DND-41 (cell line): ENCODE data around the gene CEACAM19.

Experiments used
- EZH2 ChIP-seq: IDR thresholded peaks from 3 replicates; pipeline ENCODE4 v1.6.1; 2012; ENCODE audit warnings: borderline replicate concordance, low read depth, mild to moderate bottlenecking, moderate library complexity, low read length, inconsistent platforms; ENCODE audit not compliant: severe bottlenecking
- TF ChIP-seq, protein P1 (sequence below): IDR thresholded peaks from 2 replicates; pipeline ENCODE4 v1.5.1; 2012; ENCODE audit warnings: borderline replicate concordance, low read length, moderate library complexity, mild to moderate bottlenecking; ENCODE audit not compliant: poor library complexity, severe bottlenecking; ENCODE audit errors: extremely low read depth

DNA sequence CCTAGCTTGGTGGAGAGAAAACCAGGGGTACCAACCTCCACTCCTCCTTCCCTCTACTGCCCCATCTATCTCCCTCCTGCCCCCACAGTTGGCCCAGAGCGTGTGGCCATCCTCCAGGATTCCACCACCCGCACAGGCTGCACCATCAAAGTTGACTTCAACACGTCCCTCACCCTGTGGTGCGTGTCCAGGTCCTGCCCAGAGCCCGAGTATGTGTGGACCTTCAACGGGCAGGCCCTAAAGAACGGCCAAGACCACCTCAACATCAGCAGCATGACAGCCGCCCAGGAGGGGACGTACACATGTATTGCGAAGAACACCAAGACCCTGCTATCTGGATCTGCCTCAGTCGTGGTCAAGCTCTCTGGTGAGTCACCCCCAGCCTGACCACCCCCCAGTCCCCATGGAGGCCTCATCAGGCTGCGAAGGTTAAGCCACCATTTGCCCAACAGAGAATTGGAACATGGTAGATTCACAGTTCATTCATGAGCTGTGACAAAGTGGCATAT, 34.3 kb downstream of the CEACAM19 start:
- TF ChIP-seq, protein P1, sequence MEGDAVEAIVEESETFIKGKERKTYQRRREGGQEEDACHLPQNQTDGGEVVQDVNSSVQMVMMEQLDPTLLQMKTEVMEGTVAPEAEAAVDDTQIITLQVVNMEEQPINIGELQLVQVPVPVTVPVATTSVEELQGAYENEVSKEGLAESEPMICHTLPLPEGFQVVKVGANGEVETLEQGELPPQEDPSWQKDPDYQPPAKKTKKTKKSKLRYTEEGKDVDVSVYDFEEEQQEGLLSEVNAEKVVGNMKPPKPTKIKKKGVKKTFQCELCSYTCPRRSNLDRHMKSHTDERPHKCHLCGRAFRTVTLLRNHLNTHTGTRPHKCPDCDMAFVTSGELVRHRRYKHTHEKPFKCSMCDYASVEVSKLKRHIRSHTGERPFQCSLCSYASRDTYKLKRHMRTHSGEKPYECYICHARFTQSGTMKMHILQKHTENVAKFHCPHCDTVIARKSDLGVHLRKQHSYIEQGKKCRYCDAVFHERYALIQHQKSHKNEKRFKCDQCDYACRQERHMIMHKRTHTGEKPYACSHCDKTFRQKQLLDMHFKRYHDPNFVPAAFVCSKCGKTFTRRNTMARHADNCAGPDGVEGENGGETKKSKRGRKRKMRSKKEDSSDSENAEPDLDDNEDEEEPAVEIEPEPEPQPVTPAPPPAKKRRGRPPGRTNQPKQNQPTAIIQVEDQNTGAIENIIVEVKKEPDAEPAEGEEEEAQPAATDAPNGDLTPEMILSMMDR = no peak
- no peak for TF ChIP-seq EZH2
